Thoracic aorta endothelial cell (primary cell): ENCODE data around the gene GHITM. TPM values are rescaled to one million over a fixed set of nuclear protein-coding genes. Genes with fewer than 3 reads are reported as not detected.

ENCODE experiments used
- total RNA-seq: library from RNA; depleted of rRNA; stranded (reverse); fragments of >200 nt; gene quantifications from 2 replicates; pipeline ENCODE4 v1.2.3, GENCODE V29; 2012

The GHITM gene, protein sequence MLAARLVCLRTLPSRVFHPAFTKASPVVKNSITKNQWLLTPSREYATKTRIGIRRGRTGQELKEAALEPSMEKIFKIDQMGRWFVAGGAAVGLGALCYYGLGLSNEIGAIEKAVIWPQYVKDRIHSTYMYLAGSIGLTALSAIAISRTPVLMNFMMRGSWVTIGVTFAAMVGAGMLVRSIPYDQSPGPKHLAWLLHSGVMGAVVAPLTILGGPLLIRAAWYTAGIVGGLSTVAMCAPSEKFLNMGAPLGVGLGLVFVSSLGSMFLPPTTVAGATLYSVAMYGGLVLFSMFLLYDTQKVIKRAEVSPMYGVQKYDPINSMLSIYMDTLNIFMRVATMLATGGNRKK
- 186 and 202 TPM in 2 replicates for total RNA-seq

DNA sequence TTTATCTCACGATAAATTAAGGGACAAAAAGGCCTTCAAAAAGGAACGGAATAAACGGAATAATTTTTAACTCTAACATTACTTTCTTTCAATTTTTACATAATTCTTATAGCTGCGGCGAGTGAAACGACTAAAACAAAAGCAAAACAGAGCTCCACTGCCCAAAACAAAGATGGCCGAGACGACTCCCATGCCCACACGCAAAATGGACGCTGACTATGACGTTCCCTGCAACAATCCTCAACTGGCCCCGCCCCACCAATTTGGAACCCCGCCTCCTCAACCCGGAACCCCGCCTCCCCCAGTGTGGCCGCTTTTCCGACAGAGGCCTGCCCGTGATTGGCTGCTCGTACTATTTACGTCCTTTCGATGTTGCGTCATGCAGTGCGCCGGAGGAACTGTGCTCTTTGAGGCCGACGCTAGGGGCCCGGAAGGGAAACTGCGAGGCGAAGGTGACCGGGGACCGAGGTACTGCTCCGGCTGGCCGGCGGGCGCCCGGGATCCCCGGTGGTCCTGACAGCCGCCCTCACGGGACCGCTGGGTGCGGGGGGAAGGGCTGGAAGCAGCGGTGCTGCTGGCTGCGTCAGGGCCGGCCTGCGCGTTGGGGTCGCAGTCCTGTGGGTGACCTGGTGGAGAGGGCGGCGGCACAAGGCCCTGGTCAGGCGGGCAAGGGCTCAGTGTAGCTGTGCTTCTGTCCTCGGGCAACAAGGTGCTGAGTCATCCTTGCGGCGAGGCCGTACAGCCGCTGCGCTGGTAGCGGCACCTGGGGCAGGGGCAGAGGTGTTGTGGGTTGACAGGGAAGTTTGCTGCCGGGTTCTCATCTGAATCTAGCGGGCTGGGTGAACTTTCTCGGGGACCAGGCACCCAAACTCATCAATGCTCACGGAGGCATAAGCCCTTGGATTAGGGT, at the start of gene GHITM:
TSS of gene GHITM (plus strand) at position 384 of the 910 bp plus-strand sequence. CDS start 1,992 bp downstream, outside the sequence.

DNA sequence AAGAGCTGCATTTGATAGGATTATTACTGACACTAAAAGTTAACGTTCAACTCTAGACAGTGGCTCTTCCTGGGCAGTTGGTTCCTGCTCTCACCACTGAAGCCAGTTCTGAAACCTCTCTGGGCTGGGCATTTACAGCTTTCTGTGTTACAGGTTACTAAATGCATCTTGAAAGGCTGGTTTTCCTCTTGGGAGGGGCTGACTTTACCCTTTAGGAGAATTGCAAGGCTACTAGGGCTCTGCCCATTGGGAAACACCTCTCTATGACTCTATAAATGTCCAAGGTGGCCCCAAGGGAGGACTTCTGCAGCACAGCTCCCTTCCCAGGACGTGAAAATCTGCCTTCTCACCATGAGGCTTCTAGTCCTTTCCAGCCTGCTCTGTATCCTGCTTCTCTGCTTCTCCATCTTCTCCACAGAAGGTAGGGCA, 34.2 kb downstream of the GHITM start, which contains the start of gene GPR15LG:
TSS of gene GPR15LG (plus strand) at position 301 of the 429 bp plus-strand sequence. CDS start at position 352, 51 bp downstream.

DNA sequence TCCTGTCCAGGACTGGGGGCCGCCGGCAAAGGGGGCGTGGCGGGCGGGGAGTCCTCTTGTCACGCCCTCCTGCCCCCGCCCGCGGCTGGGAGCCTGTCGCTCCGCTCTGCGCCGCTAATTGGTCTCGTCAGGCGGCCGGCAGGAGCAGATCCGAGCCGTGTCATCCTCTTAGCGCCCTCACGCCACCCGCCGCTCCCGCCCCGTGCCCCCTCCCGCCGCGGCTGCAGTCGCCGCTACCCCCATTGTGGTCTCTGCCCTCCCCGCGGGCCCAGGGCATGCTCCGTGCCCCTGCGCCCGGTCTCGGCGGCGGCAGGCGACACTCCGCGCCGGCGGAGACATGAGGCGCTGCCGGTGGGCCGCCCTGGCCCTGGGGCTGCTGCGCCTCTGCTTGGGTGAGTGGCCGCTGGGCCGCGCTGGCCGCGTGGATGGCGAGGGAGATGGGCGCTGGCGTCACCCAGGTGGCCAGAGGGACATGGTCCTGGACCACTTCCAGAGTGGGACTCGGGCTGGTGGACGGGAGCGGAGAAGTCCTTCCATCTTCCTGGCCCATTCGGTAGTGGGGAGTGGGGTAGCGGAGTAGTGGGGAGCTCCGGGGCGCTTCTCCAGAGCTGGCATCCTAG, 55.2 kb downstream of the GHITM start, which contains the start of gene CDHR1:
TSS of gene CDHR1 (plus strand) at position 114 of the 620 bp plus-strand sequence. CDS start at position 338, 224 bp downstream.

Other genes starting within 250 kb of the GHITM start
- not detected in 2 replicates for gene GPR15LG, start 34.3 kb downstream of the GHITM start, total RNA-seq
- 0.07 and 0.13 TPM in 2 replicates for gene CDHR1, start 55.0 kb downstream of the GHITM start, total RNA-seq
- gene LRIT2, start 86.0 kb downstream of the GHITM start, total RNA-seq = not detected in 2 replicates
- gene LRIT1, start 102.0 kb downstream of the GHITM start, total RNA-seq = not detected in 2 replicates
- not detected in 2 replicates for gene RGR, start 105.5 kb downstream of the GHITM start, total RNA-seq
- 50.8 and 61.5 TPM in 2 replicates for gene CCSER2, start 189.1 kb downstream of the GHITM start, total RNA-seq